ENCODE data around the gene SYT3.

The SYT3 gene

DNA sequence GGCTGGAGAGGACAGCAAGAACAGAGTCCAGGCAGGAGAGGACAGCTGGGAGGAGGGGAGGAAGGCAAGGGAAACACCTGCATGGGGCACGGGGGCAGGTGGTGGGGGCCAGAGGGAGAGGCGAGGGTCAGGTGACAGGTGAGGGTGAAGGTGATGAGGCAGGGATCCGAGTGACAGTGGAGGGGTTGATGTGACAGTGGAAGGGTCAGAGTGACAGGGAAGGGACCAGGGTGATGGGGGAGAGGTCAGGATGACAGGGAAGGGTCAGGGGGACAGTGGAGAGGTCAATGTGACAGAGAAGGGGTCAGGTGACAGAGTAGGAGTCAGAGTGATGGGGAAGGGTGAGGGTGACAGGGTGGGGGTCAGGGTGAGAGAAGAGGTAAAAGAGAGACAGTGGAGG is 38.6 kb upstream of the SYT3 start:
- TF ChIP-seq CTCF (IDR thresholded peaks at IDR 0.05) = no peak
- peaks cover 0 to 61% of the 10 kb centered on the region in 2 donors for H3K27me3 ChIP-seq
- intact Hi-C loops (cut with DNase I; ENCODE audit: low total_unique reads) = no loop called here

GRCh38 chr19:50677636-50678035 is 38.0 kb upstream of the SYT3 start:
- Histone ChIP-seq H3K4me1 (peaks cover 0 to 7% (median 0%) of the 10 kb centered on the region in 4 donors), H3K4me3 (no peak overlapping the region), H3K9me3 (peaks cover 0 to 4% (median 0%) of the 10 kb centered on the region in 3 donors), H3K27me3 (peaks cover 0 to 62% of the 10 kb centered on the region in 2 donors), H3K36me3 (no peaks in the 10 kb centered on the region), H3K27ac (no peak overlapping the region)
- intact Hi-C loops (cut with DNase I; ENCODE audit: low total_unique reads) = no loop called here
- TF ChIP-seq CTCF (IDR thresholded peaks at IDR 0.05) = no peak
- no peak for DNase-seq

More for the DNA sequence above, 38.6 kb upstream of the SYT3 start:
- H3K9me3 ChIP-seq = peaks cover 0 to 4% (median 0%) of the 10 kb centered on the region in 3 donors
- peaks cover 0 to 7% (median 0%) of the 10 kb centered on the region in 4 donors for H3K4me1 ChIP-seq
- no peaks in the 10 kb centered on the region for H3K36me3 ChIP-seq
- no peak overlapping the region for H3K27ac ChIP-seq
- no peak for DNase-seq
- H3K4me3 ChIP-seq = no peak overlapping the region

GRCh38 chr19:50676625-50677197 is 37.0 kb upstream of the SYT3 start:
- Histone ChIP-seq H3K4me3 (no peak overlapping the region), H3K36me3 (no peaks in the 10 kb centered on the region), H3K4me1 (peaks cover 0 to 7% (median 0%) of the 10 kb centered on the region in 4 donors), H3K27me3 (peaks cover 0 to 60% of the 10 kb centered on the region in 2 donors), H3K9me3 (peaks cover 0 to 4% (median 0%) of the 10 kb centered on the region in 3 donors), H3K27ac (no peak overlapping the region)
- DNase-seq = no peak
- intact Hi-C loops (cut with DNase I; ENCODE audit: low total_unique reads) = no loop called here
- TF ChIP-seq CTCF (IDR thresholded peaks at IDR 0.05) = no peak

GRCh38 chr19:50673118-50673517 is 33.4 kb upstream of the SYT3 start:
- Histone ChIP-seq H3K9me3 (peaks cover 0 to 4% (median 0%) of the 10 kb centered on the region in 3 donors), H3K4me1 (peaks cover 0 to 5% (median under 1%) of the 10 kb centered on the region in 4 donors), H3K4me3 (no peak overlapping the region), H3K36me3 (no peaks in the 10 kb centered on the region), H3K27ac (no peak overlapping the region), H3K27me3 (peaks cover 2 to 71% of the 10 kb centered on the region in 2 donors)
- DNase-seq = no peak
- intact Hi-C loops (cut with DNase I; ENCODE audit: low total_unique reads) = no loop called here
- no peak for TF ChIP-seq CTCF (IDR thresholded peaks at IDR 0.05)

- peaks cover 7 to 81% of the 10 kb centered on the region in 2 donors for H3K27me3 ChIP-seq
Measured at GRCh38 chr19:50670102-50670380, 30.4 kb upstream of the SYT3 start.

More at GRCh38 chr19:50670102-50670380, 30.4 kb upstream of the SYT3 start:
- intact Hi-C loops (cut with DNase I; ENCODE audit: low total_unique reads) = no loop called here
- H3K9me3 ChIP-seq = no peaks in the 10 kb centered on the region
- DNase-seq = no peak
- no peak overlapping the region for H3K27ac ChIP-seq
- no peak for TF ChIP-seq CTCF (IDR thresholded peaks at IDR 0.05)
- H3K36me3 ChIP-seq = no peaks in the 10 kb centered on the region
- H3K4me1 ChIP-seq = peaks cover 0 to 27% (median 14%) of the 10 kb centered on the region in 4 donors
- no peak overlapping the region for H3K4me3 ChIP-seq

All from tibial artery (tissue), 4 donors.